MCF 10A (cell line): Measurements from ENCODE around the gene IL12A. TPM values are rescaled to one million over a fixed set of nuclear protein-coding genes. Genes with fewer than 3 reads are reported as not detected.
A peak's percentile ranks its signal among the peaks of the same experiment; 100 is the strongest.

Experiments used
- BruUV-seq: library from RNA; stranded (reverse); fragments of 400-500 nt; replicated peaks from 2 replicates; lab custom pipeline; 2021; lab: Mats Ljungman, UMichigan
- CTCF ChIA-PET: fragments of 300-600 bp; sonication (Branson Sonifier 250); formaldehyde crosslinking; extraction: SDS; loops from one replicate; lab custom pipeline; 2021; ENCODE audit warnings: antibody characterized with exemption, inconsistent platforms; lab: Yijun Ruan, JAX
- POLR2A ChIA-PET: fragments of 300-600, 350-650 bp; sonication (Branson Sonifier 250); formaldehyde crosslinking; extraction: SDS; loops from one replicate; lab custom pipeline; 2020; ENCODE audit warnings: antibody characterized with exemption, inconsistent platforms; lab: Yijun Ruan, JAX
- DNase-seq: peaks from one replicate; pipeline ENCODE4 v3.0.0-alpha.2; 2018; ENCODE audit not compliant: unreplicated experiment
- H3K27ac Mint-ChIP-seq: one replicate; pipeline ENCODE4 v1.8.0; 2022; ENCODE audit warnings: mild to moderate bottlenecking, low read depth, mixed read lengths; ENCODE audit not compliant: unreplicated experiment
- H3K27me3 Mint-ChIP-seq: one replicate; pipeline ENCODE4 v1.8.0; 2022; ENCODE audit warnings: mixed read lengths; ENCODE audit not compliant: insufficient read depth, unreplicated experiment
- H3K36me3 Mint-ChIP-seq: one replicate; pipeline ENCODE4 v1.8.0; 2022; ENCODE audit warnings: mild to moderate bottlenecking, moderate library complexity, mixed read lengths; ENCODE audit not compliant: insufficient read depth, unreplicated experiment
- H3K4me1 Mint-ChIP-seq: one replicate; pipeline ENCODE4 v1.8.0; 2022; ENCODE audit warnings: mixed read lengths; ENCODE audit not compliant: insufficient read depth, unreplicated experiment
- H3K4me3 Mint-ChIP-seq: one replicate; pipeline ENCODE4 v1.8.0; 2022; ENCODE audit warnings: mild to moderate bottlenecking, moderate library complexity, mixed read lengths; ENCODE audit not compliant: unreplicated experiment
- H3K9me3 Mint-ChIP-seq: one replicate; pipeline ENCODE4 v1.8.0; 2022; ENCODE audit warnings: mixed read lengths; ENCODE audit not compliant: unreplicated experiment
- CTCF ChIP-seq: fragments of 200-600 bp; IDR thresholded peaks from one replicate; pipeline ENCODE4 v1.8.0; 2022; ENCODE audit warnings: antibody characterized with exemption, mild to moderate bottlenecking; ENCODE audit not compliant: unreplicated experiment
- intact Hi-C: fragments of 100-400 bp; cut with micrococcal nuclease; formaldehyde crosslinking; loops from 2 replicates; pipeline ENCODE4 v1.14.1; 2022
- total RNA-seq: library from RNA; stranded (reverse); gene quantifications from 2 replicates; pipeline ENCODE4 v1.2.3, GENCODE V29; 2022

IL12A gene
- total RNA-seq, 1 experiment from 2014 or later = 1.7 TPM

- CTCF ChIA-PET = interaction anchor here (0.6 to 1.7 kb wide), 2 partner anchors 8 to 161 kb away, joined by 3 to 12 read pairs; no protein-coding TSS in a partner anchor
- no TSS peak for BruUV-seq
- Mint-ChIP-seq H3K36me3 (no peaks in the 10 kb centered on the region), H3K27me3 (no peaks in the 10 kb centered on the region), H3K27ac (no peak overlapping the region), H3K4me3 (no peak overlapping the region), H3K4me1 (no peaks in the 10 kb centered on the region), H3K9me3 (peaks cover 13% of the 10 kb centered on the region)
- DNase-seq = peak; percentile 4
- intact Hi-C loops = no loop called here
- POLR2A ChIA-PET = no interaction called here
- no peak for TF ChIP-seq CTCF
These were observed 51.5 kb downstream of the IL12A start for GRCh38 chr3:160040181-160040580.

GRCh38 chr3:160041465-160041864 is 52.8 kb downstream of the IL12A start:
- H3K4me3 Mint-ChIP-seq = no peak overlapping the region
- no peak for TF ChIP-seq CTCF
- no TSS peak for BruUV-seq
- ChIA-PET POLR2A (interaction anchor here (0.7 kb wide), 1 partner anchor 15 kb away, joined by 5 read pairs; no protein-coding TSS in a partner anchor), CTCF (interaction anchor here (1.0 to 1.7 kb wide), 2 partner anchors 9 to 121 kb away, joined by 3 to 12 read pairs; no protein-coding TSS in a partner anchor)
- intact Hi-C loops = no loop called here
- DNase-seq = no peak
- peaks cover 13% of the 10 kb centered on the region for H3K9me3 Mint-ChIP-seq
- H3K27me3 Mint-ChIP-seq = no peaks in the 10 kb centered on the region
- H3K36me3 Mint-ChIP-seq = no peaks in the 10 kb centered on the region
- no peak overlapping the region for H3K27ac Mint-ChIP-seq
- H3K4me1 Mint-ChIP-seq = no peaks in the 10 kb centered on the region

- CTCF ChIA-PET = interaction anchor here (0.6 to 3.1 kb wide), 3 partner anchors 12 to 905 kb away, joined by 3 to 23 read pairs (median 3); no protein-coding TSS in a partner anchor
- Mint-ChIP-seq H3K27ac (no peak overlapping the region), H3K4me1 (no peaks in the 10 kb centered on the region), H3K4me3 (no peak overlapping the region), H3K36me3 (no peaks in the 10 kb centered on the region), H3K9me3 (peaks cover 13% of the 10 kb centered on the region), H3K27me3 (no peaks in the 10 kb centered on the region)
- no TSS peak for BruUV-seq
- DNase-seq = no peak
- intact Hi-C loops = no loop called here
- POLR2A ChIA-PET = no interaction called here
- no peak for TF ChIP-seq CTCF
These were observed 55.5 kb downstream of the IL12A start for GRCh38 chr3:160044121-160044520.

Other genes starting within 250 kb of the IL12A start
- 1.2 and 5.9 TPM in 2 replicates for gene SCHIP1, start 149.0 kb upstream of the IL12A start, total RNA-seq
- gene C3orf80, start 236.6 kb downstream of the IL12A start, total RNA-seq = 0.28 and 0.29 TPM in 2 replicates